Measurements from ENCODE around the gene DAP3. TPM values are rescaled to one million over a fixed set of nuclear protein-coding genes. Genes with fewer than 3 reads are reported as not detected.
"Not testable (repeated sequence)": the region's sequence is repeated elsewhere in the genome, so short reads cannot be mapped to it uniquely, and the experiment has no call there.

The DAP3 gene
- total and polyA plus RNA-seq, 2 of the 13 experiments (the other 11 are each of a cell fraction or from before 2014, with no cell fraction given), result 129 to 133 TPM

DNA sequence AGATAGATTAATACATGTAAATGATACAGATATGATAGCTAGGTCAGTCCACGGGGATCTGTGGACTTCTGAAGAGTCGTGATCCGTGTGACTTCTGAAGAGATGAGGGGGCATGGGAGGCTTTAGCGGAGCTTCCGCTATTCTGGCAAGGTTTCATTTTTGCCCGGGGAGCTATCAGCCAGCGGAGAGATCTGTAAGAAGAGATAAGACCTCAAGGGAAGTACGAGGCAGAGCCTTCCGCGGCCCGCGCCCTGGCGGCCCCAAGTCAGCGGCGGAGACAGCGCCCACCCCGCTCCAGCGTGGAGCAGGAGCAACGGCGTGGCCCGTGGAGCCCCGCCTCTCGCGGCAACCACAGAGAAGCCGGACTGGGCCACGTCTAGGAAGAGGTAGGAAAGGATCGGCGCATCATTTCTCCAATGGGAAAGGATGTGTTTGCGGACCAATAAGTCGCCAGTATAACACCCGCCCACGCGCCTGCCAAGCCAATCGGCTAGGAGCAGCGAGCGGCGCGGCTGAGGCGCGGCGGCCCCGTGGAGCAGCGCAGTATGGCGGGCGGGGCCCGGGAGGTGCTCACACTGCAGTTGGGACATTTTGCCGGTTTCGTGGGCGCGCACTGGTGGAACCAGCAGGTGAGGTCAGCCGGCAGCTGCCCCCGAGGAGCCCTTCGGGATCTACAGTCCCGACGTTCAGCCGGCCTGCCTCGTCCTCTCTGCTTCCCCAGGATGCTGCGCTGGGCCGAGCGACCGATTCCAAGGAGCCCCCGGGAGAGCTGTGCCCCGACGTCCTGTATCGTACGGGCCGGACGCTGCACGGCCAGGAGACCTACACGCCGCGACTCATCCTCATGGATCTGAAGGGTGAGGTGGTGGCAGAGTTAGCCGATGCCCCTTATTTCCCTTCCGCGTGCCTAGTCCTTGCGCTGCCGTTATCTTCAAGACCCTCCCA, 56.7 kb downstream of the DAP3 start (continued):
- TF ChIP-seq CBX5 (CRISPR knock-in tag; IDR thresholded peaks at IDR 0.05; ENCODE audit: borderline replicate concordance) (peak; percentile 64; the same call in 1 of the 2 replicates), YEATS4 (CRISPR knock-in tag; IDR thresholded peaks at IDR 0.05; ENCODE audit: borderline replicate concordance) (peak; percentile 71; the same call in 1 of the 2 replicates), ARNTL (CRISPR knock-in tag; IDR thresholded peaks at IDR 0.05) (0 out of 2 replicates have a peak, but pooled peaks have one; percentile 35), ZNF891 (CRISPR knock-in tag; IDR thresholded peaks at IDR 0.05) (0 out of 2 replicates have a peak, but pooled peaks have one; percentile 64), TBX2 (CRISPR knock-in tag; IDR thresholded peaks at IDR 0.05; ENCODE audit: borderline replicate concordance) (peak; percentile 57), ARNT2 (CRISPR knock-in tag; IDR thresholded peaks at IDR 0.05; ENCODE audit: low read depth) (0 out of 2 replicates have a peak, but pooled peaks have one; percentile 38), KLF6 (CRISPR knock-in tag; IDR thresholded peaks at IDR 0.05) (0 out of 2 replicates have a peak, but pooled peaks have one; percentile 41), ZBTB38 (CRISPR knock-in tag; IDR thresholded peaks at IDR 0.05) (peak; percentile 18; the same call in 1 of the 2 replicates), ZNF883 (CRISPR knock-in tag; IDR thresholded peaks at IDR 0.05; ENCODE audit: not compliant biosample characterization) (peak; percentile 39), TARDBP (CRISPR knock-in tag; IDR thresholded peaks at IDR 0.05) (peak; percentile 41; the same call in 1 of the 2 replicates), DMAP1 (CRISPR knock-in tag; IDR thresholded peaks at IDR 0.05) (peak; percentile 90), GATAD1 (CRISPR knock-in tag; IDR thresholded peaks at IDR 0.05) (peak; percentile 78), MAZ (CRISPR knock-in tag; IDR thresholded peaks at IDR 0.05; ENCODE audit: low read depth) (peak; percentile 68), TAF1 (CRISPR knock-in tag; IDR thresholded peaks at IDR 0.05) (peak; percentile 56; the same call in 1 of the 2 replicates), KAT8 (CRISPR knock-in tag; IDR thresholded peaks at IDR 0.05) (peak; percentile 65)
- TF ChIP-seq, protein P1, sequence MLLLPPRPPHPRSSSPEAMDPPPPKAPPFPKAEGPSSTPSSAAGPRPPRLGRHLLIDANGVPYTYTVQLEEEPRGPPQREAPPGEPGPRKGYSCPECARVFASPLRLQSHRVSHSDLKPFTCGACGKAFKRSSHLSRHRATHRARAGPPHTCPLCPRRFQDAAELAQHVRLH (CRISPR knock-in tag; IDR thresholded peaks at IDR 0.05; ENCODE audit: borderline replicate concordance, low read depth), result peak; percentile 35; the same call in 1 of the 2 replicates
- TF ChIP-seq, protein P2, sequence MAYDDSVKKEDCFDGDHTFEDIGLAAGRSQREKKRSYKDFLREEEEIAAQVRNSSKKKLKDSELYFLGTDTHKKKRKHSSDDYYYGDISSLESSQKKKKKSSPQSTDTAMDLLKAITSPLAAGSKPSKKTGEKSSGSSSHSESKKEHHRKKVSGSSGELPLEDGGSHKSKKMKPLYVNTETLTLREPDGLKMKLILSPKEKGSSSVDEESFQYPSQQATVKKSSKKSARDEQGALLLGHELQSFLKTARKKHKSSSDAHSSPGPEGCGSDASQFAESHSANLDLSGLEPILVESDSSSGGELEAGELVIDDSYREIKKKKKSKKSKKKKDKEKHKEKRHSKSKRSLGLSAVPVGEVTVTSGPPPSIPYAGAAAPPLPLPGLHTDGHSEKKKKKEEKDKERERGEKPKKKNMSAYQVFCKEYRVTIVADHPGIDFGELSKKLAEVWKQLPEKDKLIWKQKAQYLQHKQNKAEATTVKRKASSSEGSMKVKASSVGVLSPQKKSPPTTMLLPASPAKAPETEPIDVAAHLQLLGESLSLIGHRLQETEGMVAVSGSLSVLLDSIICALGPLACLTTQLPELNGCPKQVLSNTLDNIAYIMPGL (CRISPR knock-in tag; IDR thresholded peaks at IDR 0.05; ENCODE audit: borderline replicate concordance in 1 of 2, low read depth in 1 of 2), result peak; percentile 43 to 71; a peak in 3 of 4 replicates
- TF ChIP-seq, protein P3, sequence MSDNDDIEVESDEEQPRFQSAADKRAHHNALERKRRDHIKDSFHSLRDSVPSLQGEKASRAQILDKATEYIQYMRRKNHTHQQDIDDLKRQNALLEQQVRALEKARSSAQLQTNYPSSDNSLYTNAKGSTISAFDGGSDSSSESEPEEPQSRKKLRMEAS (IDR thresholded peaks at IDR 0.05), result peak; percentile 68
- TF ChIP-seq, protein P4, sequence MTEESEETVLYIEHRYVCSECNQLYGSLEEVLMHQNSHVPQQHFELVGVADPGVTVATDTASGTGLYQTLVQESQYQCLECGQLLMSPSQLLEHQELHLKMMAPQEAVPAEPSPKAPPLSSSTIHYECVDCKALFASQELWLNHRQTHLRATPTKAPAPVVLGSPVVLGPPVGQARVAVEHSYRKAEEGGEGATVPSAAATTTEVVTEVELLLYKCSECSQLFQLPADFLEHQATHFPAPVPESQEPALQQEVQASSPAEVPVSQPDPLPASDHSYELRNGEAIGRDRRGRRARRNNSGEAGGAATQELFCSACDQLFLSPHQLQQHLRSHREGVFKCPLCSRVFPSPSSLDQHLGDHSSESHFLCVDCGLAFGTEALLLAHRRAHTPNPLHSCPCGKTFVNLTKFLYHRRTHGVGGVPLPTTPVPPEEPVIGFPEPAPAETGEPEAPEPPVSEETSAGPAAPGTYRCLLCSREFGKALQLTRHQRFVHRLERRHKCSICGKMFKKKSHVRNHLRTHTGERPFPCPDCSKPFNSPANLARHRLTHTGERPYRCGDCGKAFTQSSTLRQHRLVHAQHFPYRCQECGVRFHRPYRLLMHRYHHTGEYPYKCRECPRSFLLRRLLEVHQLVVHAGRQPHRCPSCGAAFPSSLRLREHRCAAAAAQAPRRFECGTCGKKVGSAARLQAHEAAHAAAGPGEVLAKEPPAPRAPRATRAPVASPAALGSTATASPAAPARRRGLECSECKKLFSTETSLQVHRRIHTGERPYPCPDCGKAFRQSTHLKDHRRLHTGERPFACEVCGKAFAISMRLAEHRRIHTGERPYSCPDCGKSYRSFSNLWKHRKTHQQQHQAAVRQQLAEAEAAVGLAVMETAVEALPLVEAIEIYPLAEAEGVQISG (CRISPR knock-in tag; IDR thresholded peaks at IDR 0.05), result peak; percentile 78
- TF ChIP-seq, protein P5, sequence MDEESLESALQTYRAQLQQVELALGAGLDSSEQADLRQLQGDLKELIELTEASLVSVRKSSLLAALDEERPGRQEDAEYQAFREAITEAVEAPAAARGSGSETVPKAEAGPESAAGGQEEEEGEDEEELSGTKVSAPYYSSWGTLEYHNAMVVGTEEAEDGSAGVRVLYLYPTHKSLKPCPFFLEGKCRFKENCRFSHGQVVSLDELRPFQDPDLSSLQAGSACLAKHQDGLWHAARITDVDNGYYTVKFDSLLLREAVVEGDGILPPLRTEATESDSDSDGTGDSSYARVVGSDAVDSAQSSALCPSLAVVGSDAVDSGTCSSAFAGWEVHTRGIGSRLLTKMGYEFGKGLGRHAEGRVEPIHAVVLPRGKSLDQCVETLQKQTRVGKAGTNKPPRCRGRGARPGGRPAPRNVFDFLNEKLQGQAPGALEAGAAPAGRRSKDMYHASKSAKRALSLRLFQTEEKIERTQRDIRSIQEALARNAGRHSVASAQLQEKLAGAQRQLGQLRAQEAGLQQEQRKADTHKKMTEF (CRISPR knock-in tag; IDR thresholded peaks at IDR 0.05), result peak; percentile 36; the same call in 1 of the 2 replicates
- not testable (repeated sequence) for TF ChIP-seq MAZ (IDR thresholded peaks at IDR 0.05; ENCODE audit: borderline replicate concordance, low read depth, low read length)
